Measurements from ENCODE around the gene ZEB2.

The ZEB2 gene

DNA sequence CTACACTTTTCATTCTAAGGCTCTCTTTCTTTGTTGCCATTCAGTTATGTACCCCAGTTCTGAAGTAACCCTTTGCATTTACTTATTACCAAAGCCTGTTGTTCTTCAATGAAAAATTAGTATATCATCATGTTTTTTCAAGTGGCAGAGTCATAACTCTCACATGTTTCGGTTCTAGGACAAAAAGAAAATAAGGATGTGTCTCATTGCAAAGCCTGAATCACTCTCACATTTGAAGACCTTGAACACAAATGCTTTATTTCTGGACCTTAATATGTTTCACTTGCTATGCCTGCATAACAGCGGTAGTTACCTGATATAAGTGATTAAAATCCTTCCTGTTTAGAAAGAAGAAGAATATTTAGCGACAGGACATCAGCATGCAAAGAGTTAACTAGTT, 49.1 kb downstream of the ZEB2 start:
- DNase-seq (ENCODE audit: low read depth), result no peak

DNA sequence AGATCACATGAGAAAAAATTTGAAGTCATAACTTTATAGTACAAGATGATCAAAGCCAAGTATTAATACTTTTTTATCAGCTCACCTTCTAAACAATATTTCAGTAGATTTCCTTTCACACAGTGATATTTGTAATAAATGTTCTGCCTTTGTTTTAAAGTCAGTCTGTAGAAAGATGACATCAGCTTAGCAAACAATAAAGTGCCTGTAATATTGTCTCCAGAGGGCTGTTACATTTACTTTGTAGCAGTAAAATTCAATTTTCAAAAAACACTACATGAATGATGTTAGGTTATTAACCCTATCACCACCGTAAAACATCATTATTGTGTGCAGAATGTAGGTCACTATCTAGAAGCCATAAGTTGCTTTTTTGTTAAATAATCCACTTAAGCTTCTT, 49.6 kb downstream of the ZEB2 start:
- DNase-seq (ENCODE audit: low read depth), result no peak

DNA sequence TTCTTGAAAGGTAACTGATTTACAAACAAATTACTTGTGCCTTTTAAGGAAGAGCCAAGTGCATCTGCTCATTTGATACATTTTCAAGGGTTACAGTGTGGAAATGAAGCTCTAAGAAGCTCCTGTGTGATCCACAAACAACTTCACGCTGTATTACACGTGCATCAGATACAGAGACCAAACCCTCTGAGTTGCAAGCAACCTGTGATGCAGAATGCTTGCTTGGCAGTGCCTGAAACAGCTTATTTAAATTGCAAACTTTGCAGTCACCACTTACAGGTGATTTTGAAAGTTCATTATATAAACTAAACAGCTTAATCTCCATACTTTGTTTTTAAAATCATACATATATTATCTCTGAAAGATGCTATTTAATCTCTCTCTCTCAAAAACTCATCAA, 50.1 kb downstream of the ZEB2 start:
- DNase-seq (ENCODE audit: low read depth), result no peak

DNA sequence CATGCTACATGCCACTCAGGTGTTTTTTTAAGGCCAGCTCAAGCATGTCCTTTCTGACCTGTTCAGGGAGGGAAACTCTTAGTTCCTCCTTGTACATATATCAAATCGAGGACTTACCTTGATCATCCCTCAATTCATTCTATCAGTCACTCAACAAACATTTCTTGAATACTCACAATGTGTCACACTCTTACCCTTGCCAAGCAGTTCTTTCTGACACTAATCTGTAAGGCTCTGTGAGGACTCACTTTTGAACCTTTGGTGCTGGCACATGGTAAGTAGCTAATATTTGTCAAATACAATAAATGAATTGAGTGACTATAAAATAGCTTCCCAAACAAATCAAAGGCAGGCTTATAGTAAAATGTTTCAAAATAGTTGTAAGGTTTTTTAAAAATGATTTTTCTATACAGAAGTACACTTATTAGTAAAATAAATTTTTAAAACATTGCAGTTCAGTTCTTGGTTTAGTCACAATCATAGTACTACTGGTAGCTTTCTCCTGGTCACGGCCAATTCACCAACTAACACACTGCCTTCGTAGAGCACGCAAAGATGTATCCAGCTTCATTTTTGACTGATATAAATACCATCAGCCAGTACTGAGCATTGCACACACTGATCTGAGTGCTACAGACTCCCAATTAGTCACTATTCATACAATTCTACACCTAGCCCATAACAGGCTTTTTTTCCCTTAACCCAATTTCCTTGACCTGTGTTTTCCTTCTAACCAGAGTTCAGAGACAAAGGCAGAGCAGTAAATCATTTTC, 50.9 kb downstream of the ZEB2 start:
- no peak for DNase-seq (ENCODE audit: low read depth)

DNA sequence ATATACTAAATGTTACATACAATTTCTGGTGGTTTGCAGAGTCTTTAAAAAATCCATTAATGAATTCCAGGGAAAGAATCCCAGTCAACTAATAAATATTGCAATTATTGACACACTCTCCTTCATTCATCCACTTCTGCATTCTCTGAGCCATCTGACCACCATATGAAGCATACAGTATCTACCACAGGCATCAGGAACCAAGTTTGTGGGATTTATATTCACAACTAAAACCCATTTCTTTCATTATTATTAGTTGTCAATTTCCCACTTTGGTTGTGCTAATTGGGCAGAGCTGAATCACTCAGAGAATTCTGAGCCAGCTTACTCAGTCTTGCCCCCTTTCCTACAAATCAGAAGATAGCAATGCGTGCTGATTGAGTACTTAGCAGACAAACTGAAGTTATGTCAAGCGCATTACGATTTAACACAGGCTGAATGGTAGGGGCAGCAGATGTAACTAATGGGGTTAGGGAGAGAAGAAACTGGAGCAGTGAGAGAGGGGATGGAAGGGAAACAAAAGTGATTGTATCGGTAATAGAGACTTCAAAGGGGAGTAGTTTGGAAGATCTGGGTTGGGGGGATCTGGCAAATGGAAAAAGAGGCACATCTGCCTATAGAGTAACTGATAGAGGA, 52.3 kb downstream of the ZEB2 start:
- no peak for DNase-seq (ENCODE audit: low read depth)

DNA sequence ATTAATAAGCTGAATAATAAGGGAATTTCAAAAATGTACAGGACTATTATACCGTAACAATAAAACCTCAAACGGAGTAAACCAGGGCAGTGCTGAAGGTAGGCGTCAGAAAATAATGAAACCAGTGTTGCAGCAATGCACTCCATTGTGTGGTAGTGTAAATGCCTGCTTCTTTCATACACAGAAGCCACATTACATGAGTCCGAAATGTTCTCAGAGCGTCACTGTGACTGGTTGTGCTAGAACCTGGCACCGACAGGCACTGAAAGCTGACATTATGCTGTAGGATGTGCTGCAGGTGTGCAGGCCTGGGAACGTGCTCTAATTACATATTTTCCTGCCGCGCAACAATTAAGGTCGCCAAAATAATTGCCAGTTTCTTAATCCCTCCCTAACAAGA, 53.3 kb downstream of the ZEB2 start:
- DNase-seq (ENCODE audit: low read depth), result no peak

DNA sequence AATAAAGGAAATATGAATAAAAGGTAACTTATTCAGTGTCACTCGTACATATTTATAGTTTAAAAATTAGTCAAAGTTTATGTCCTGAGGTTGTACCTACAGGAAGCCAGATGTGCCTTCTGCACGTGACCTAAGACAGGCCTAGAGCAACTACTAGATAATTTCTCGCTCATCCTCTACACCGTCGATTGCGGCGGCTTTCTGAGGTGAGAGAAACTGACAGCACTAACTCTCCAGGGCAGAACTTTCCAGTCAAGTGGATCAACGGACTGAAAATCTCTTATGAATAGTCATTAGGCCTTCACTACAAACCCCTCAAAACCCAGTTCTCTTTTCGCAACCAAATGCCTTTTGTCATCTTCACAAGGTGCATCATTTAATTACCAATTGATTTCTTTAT, 54.2 kb downstream of the ZEB2 start:
- no peak for DNase-seq (ENCODE audit: low read depth)

DNA sequence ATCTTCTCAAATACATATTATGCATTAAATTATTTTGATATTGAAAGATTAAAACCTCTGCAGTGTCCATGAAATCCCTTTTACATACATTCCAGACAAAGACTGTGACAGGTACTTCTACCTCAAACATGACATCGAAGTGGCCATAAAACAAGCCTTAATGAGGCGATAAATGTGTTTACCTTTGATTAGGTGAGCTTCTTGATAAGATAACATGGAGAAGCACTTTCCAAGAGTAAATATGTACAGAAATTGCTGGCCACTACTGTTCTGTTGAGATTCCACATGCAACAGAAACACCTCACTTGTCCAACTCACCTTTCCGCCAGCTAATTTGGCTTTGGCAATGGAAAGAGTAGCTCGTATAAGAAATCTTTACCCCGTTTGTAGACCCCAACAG, 55.2 kb downstream of the ZEB2 start:
- no peak for DNase-seq (ENCODE audit: low read depth)

DNA sequence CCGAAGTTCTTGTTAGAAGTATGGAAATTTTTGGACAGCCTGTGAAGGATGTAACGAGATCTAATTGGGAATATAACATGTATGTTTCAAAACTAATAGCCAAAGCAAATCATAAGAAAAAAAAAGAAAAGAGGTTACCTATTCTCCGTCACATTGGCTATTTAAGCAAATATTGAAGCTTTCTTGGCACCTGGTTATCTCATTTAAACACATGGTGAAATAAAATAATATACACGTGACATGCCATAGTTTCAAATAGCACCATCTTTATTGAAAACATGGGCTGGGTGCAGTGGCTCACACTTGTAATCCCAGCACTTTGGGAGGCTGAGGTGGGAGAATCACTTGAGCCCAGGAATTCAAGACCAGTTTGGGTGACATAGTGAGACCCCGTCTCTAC, 56.7 kb downstream of the ZEB2 start:
- DNase-seq (ENCODE audit: low read depth), result no peak

DNA sequence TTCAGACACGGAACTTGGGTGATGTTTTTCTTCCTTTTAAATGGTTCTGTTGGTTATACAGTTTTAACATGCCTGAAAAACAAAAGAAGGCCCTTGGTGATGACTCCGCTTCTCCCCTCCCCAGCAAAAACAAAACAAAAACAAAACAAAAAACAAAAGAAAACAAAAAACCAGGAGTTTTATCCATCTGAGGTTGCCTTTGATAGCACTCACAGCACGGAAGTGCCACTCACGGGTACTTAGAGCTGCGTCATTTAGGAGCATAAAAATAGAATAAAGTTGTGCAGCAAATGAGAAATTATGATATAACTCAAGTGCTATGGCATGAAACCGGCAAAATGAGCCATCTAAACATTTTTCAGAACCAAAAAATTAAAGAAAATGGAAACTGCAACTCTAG, 57.7 kb downstream of the ZEB2 start:
- DNase-seq (ENCODE audit: low read depth), result no peak

DNA sequence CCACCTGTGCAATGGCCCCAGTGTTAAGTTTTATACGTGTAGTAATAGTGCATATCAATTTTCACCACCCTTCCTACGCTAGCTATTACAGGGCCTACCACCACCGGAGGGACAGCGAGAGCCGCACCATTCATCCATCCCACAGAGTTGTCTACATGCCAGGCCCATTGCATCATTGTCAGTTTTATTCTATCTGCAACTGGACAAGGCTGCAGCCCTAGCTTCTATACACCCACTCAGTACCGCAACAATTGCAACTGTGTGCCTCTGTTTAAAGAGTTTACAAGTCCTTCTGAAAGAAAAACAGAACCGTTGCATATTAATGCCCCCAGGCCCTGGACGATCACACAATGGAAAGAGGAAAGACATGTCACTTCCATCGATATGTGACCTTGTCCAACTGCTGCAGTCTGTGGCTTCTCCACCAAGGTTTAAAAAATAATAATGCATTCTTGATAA, 58.6 kb downstream of the ZEB2 start:
- no peak for DNase-seq (ENCODE audit: low read depth)

DNA sequence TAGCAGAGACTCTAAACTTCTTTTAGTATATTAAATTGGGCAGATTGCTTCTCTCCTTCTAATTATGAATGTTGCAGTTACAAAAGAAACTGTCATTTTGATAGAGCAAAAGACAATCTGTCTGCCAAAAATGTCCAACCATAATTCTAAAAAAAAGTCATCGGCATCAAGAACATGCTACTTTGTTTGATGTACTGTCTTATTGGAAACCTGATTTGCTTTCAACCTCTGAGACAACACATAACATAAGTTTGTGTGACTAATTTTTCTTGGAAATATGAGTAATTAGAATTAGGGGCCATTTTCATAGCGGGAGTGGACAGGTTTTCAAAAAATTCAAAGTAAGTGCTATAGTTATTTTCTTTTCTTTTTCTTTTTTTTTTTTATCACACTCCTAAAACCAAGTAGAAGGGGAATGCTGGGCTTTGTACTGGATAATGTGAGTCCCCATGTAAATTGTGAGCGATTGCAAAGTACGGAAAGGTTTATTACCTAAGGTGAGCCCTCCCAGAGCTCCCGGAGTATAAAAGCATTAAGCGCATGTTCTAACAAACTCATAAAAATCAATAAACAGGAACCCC, 59.1 kb downstream of the ZEB2 start:
- DNase-seq (ENCODE audit: low read depth), result no peak

DNA sequence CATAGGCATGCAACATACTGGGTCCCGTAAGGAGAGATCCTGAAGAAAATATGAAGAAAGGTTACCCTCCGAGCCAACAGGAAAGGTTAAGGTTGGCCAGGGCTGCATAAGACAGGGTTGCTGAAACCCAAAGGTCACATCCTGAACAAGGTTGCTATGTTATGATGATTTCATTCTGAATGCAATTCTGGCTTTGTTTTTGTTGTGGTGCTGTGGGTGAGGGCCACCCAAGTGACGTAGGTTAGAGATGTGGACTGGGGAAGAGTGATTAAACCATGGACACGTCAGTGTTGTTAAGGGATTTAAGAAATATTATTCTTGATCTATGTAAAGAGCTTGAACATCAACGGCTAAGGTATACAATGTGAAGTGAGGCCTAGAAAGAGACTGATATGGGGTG, 60.0 kb downstream of the ZEB2 start:
- DNase-seq (ENCODE audit: low read depth), result peak; percentile 21

DNA sequence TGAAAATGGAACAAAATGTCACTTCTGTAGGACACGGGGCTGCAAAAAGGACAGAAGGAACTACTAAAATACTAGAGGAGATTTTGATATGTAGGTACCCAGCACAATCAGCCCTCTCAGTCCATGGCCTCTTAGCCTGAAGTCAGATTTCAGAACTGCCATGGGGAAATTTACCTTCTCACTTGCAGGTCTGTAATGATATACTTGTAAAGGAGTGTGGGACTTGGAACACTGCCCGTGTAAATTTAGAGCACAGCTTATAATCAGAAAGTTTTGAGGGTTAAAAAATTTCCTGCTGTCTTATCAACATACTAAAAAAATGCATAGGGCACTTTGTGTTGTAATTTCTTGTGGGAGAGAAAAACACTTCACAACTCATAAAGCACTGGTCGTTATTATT, 60.6 kb downstream of the ZEB2 start:
- no peak for DNase-seq (ENCODE audit: low read depth)

DNA sequence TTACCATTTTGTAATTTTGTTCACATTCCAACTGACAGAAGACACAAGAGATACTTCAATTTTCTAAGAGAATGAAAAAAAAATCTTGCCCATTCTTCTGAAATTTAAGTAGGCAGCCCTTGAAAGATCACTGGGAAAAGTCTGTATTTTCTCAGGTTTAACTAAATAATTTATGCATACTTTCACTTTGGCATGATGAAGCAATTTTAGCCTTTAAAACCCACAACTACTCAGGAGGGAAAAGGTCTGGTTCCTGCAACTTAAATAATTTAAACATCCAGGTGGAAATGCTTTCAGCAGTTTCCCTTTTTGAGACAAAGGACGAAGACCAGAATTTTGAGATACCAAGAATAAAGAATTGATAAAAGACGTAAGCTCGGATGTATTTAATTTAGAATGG, 61.4 kb downstream of the ZEB2 start:
- DNase-seq (ENCODE audit: low read depth), result no peak

DNA sequence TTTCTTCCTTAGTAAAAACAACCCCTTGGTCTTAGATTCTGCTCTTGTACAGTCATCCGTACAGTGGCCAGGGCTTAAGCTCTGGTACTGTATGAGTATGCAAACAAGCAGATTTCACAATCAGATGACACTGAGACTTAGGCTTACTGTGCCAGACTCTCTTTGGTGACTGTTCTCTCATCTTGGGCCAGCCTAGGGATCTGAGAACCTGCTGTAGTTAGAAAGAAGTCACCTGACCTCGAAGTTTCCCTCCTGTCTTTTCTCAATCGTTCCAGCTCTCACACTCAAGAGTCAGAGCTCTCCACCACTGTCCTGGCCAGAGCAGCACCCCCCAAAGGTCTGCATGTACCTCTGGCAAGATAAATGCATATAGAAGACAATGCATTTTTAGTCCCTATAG, 63.2 kb downstream of the ZEB2 start:
- no peak for DNase-seq (ENCODE audit: low read depth)

DNA sequence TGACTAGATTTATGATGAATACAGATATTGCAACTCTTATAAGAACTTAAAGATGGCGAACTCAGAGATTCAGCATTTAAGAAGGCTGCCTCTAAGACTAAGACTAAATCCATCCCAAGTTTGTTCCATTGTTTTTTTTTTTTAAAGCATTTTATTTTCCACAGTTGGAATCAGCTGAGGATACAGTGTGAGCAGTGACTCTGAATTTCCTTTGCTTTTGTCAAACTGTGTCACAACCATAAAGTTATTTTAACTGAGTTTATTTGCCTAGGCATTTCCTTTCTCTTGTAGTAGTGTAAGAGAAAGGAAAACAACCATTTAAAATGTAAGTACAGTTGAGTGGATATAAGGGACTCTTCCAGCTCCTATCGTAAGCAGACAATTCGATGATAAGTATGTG, 63.9 kb downstream of the ZEB2 start:
- no peak for DNase-seq (ENCODE audit: low read depth)

DNA sequence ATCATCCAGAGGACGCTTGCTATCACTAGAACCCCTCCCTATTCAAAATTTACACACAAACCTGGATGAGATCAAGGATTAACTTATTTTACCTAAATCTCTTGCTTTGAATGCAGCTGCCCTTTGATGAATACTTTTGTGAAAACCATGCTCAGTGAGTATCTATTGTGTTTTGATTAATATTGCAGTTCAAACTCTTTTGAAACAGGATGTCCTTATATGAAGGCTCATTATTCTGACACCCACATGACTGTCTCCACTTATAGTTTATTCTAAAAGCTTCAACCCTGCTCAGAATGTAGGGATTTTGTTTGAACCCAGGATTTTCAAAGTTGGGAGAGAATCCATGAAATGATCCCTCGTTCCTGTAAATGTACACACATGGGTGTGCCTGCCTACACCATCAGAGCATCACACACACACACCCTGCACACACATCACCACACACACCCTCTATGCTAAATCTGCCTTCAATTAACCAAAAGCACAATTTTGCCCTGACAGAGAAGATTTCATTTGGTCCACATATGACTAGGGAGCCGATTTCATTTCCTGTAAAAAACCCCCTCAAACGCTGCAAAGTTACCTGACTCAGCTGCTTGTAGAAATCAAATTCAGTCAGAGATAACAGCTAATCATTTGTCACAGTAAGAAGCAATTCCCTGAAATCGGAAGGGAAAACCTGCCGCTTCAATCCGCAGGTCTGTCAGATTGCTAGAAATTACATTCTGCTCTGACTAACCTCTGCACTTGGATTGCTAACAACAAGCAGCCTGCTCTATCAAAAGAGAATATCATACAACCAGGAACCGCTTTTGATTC, 65.2 kb downstream of the ZEB2 start:
- DNase-seq (ENCODE audit: low read depth), result no peak

DNA sequence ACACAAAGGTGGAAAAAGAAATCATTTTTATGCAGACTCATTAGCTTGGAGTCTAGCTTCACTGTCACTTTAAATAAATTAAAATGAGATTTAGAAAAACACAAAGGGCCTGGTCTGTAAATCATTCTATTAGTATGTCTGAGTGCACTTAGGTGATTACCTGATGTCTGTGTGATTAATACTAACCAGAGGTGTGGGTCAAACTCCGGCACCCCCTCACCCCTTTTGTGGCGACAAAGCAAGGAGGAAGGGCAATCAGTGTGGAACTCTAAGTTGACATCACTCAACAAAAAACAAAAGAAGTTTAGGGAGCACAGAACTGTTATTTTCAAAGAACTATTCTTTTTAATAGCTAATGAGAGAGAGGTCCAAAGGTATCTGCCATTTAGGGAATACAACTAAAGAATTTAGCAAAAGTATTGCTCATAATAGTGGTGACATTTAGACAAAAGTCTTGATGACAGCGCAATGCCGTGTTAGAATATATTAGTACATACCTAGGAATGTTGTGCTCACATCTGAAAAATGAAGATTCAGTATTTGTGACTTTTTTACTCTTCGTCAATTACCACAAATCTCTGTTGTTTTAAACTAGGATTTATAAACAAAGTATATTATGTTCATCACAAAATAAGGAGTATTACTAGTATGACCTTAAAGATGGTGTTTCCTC, 66.3 kb downstream of the ZEB2 start:
- DNase-seq (ENCODE audit: low read depth), result no peak

DNA sequence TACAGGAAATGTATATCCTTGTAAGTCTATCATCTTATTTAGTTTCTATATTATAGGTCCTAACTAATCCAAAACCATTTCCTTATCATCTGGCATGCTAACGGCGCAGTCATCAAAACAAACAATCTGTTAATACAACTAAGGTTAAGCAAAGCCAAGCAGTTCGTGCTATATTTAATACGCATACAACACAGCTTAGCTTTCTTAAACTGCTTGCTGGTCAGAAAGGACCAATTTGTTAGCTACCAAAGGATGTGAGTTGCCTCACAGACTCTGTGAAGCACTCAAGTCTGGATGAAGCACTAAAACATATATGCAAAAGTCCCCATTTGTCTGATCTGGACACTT, 67.0 kb downstream of the ZEB2 start:
- DNase-seq (ENCODE audit: low read depth), result no peak

DNA sequence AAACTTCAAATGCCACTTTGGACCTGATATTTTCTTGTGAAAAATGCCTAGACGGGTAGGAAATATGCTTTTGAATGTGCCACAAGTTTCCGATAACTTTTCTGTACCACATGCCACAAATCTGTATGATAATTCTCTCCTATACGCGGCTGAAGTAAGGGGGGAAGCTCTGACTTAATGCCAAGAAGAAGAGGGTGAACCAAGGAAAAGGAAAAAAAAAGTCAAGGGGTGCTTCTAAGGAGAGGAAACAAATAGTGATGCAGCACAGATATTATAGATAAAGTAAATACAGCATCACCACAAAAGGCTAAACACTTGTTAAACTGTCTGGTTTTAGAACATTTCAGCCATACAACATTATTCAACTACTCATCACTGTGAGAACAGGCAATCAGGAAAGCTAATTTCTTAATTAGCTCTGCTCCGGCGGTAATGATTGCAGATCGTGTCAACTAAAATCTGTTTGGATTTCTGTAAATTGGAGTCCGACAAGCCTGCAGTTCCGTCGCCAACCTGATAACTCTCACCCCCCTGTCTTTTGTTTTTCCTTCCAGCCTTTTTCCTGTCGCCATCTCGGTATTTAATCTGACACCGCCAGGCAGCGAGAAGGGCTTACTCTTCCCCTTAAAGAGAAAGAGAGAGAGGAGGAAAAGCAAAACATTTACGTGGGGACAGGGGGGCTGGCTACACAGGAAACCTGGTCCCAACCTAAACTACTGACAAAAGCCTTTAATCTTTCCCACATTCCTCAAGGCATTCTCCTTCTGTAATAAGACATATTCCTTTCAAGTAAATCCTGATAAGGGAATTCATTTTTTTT, 67.5 kb downstream of the ZEB2 start:
- no peak for DNase-seq (ENCODE audit: low read depth)
